Measurements from ENCODE around the gene BHLHE41. TPM values are rescaled to one million over a fixed set of nuclear protein-coding genes. Genes with fewer than 3 reads are reported as not detected.

Gene BHLHE41
- total RNA-seq, 1 experiment from 2014 or later = 2.2 TPM

GRCh38 chr12:26122681-26123481 is 2.0 kb downstream of the BHLHE41 start:
- peak overlapping the region; percentile 31; the same call in 1 of the 2 replicates for H3K4me3 ChIP-seq (ENCODE audit: low read length)
- H3K9ac ChIP-seq (ENCODE audit: low read length) = no peak overlapping the region
- H3K4me2 ChIP-seq (ENCODE audit: low read depth, low read length, poor library complexity, severe bottlenecking) = peak overlapping the region; percentile 51

GRCh38 chr12:26122061-26122680 is 2.7 kb downstream of the BHLHE41 start:
- no peak overlapping the region for H3K27ac ChIP-seq (ENCODE audit: low read length)
- DNase-seq = no peak
- H3K9ac ChIP-seq (ENCODE audit: low read length) = no peak overlapping the region
- H3K27me3 ChIP-seq (ENCODE audit: low read length) = peaks cover 4% of the 10 kb centered on the region; the same call in 1 of the 2 replicates
- peak overlapping the region; percentile 46 for H3K4me2 ChIP-seq (ENCODE audit: low read depth, low read length, poor library complexity, severe bottlenecking)
- H3K4me1 ChIP-seq (ENCODE audit: low read length) = peaks cover 56% of the 10 kb centered on the region
- no peaks in the 10 kb centered on the region for H3K36me3 ChIP-seq (ENCODE audit: insufficient read depth, low read length)
- peak overlapping the region; percentile 31; the same call in 1 of the 2 replicates for H3K4me3 ChIP-seq (ENCODE audit: low read length)
- no peaks in the 10 kb centered on the region for H3K79me2 ChIP-seq (ENCODE audit: low read length)
- H3K9me3 ChIP-seq (ENCODE audit: low read length) = no peaks in the 10 kb centered on the region
- no peaks in the 10 kb centered on the region for H4K20me1 ChIP-seq (ENCODE audit: insufficient read depth, low read depth, low read length)
- H2AFZ ChIP-seq (ENCODE audit: low read length) = no peak overlapping the region
- H3K9me2 ChIP-seq (replicated peaks; ENCODE audit: insufficient read depth, low read length) = no peaks in the 10 kb centered on the region

More at GRCh38 chr12:26122681-26123481, 2.0 kb downstream of the BHLHE41 start:
- Histone ChIP-seq H3K27ac (ENCODE audit: low read length) (no peak overlapping the region), H3K79me2 (ENCODE audit: low read length) (no peaks in the 10 kb centered on the region), H3K9me3 (ENCODE audit: low read length) (no peaks in the 10 kb centered on the region), H3K36me3 (ENCODE audit: insufficient read depth, low read length) (no peaks in the 10 kb centered on the region), H2AFZ (ENCODE audit: low read length) (no peak overlapping the region), H3K27me3 (ENCODE audit: low read length) (peaks cover 4% of the 10 kb centered on the region; the same call in 1 of the 2 replicates), H3K4me1 (ENCODE audit: low read length) (peaks cover 49% of the 10 kb centered on the region), H4K20me1 (ENCODE audit: insufficient read depth, low read depth, low read length) (no peaks in the 10 kb centered on the region), H3K9me2 (replicated peaks; ENCODE audit: insufficient read depth, low read length) (no peaks in the 10 kb centered on the region)
- no peak for DNase-seq

GRCh38 chr12:26121323-26122060 is 3.3 kb downstream of the BHLHE41 start:
- H3K4me1 ChIP-seq (ENCODE audit: low read length) = peaks cover 56% of the 10 kb centered on the region
- no peak overlapping the region for H3K9ac ChIP-seq (ENCODE audit: low read length)
- H3K27me3 ChIP-seq (ENCODE audit: low read length) = peaks cover 4% of the 10 kb centered on the region; the same call in 1 of the 2 replicates
- H4K20me1 ChIP-seq (ENCODE audit: insufficient read depth, low read depth, low read length) = no peaks in the 10 kb centered on the region
- H3K4me3 ChIP-seq (ENCODE audit: low read length) = peak overlapping the region; percentile 31; the same call in 1 of the 2 replicates
- H3K9me3 ChIP-seq (ENCODE audit: low read length) = no peaks in the 10 kb centered on the region
- no peak overlapping the region for H2AFZ ChIP-seq (ENCODE audit: low read length)
- DNase-seq = no peak
- H3K36me3 ChIP-seq (ENCODE audit: insufficient read depth, low read length) = no peaks in the 10 kb centered on the region
- no peaks in the 10 kb centered on the region for H3K9me2 ChIP-seq (replicated peaks; ENCODE audit: insufficient read depth, low read length)
- no peaks in the 10 kb centered on the region for H3K79me2 ChIP-seq (ENCODE audit: low read length)
- H3K27ac ChIP-seq (ENCODE audit: low read length) = no peak overlapping the region
- peak overlapping the region; percentile 46 for H3K4me2 ChIP-seq (ENCODE audit: low read depth, low read length, poor library complexity, severe bottlenecking)

GRCh38 chr12:26120561-26121274 is 4.1 kb downstream of the BHLHE41 start:
- H3K4me3 ChIP-seq (ENCODE audit: low read length) = no peak overlapping the region
- no peak overlapping the region for H3K9ac ChIP-seq (ENCODE audit: low read length)
- no peak overlapping the region for H2AFZ ChIP-seq (ENCODE audit: low read length)
- no peaks in the 10 kb centered on the region for H3K79me2 ChIP-seq (ENCODE audit: low read length)
- no peaks in the 10 kb centered on the region for H3K36me3 ChIP-seq (ENCODE audit: insufficient read depth, low read length)
- peaks cover 4% of the 10 kb centered on the region; the same call in 1 of the 2 replicates for H3K27me3 ChIP-seq (ENCODE audit: low read length)
- peaks cover 54% of the 10 kb centered on the region for H3K4me1 ChIP-seq (ENCODE audit: low read length)
- no peak overlapping the region for H3K27ac ChIP-seq (ENCODE audit: low read length)
- DNase-seq = no peak
- no peaks in the 10 kb centered on the region for H3K9me3 ChIP-seq (ENCODE audit: low read length)
- no peak overlapping the region for H3K4me2 ChIP-seq (ENCODE audit: low read depth, low read length, poor library complexity, severe bottlenecking)
- no peaks in the 10 kb centered on the region for H3K9me2 ChIP-seq (replicated peaks; ENCODE audit: insufficient read depth, low read length)
- no peaks in the 10 kb centered on the region for H4K20me1 ChIP-seq (ENCODE audit: insufficient read depth, low read depth, low read length)

- no peaks in the 10 kb centered on the region for H3K36me3 ChIP-seq (ENCODE audit: insufficient read depth, low read length)
- no peaks in the 10 kb centered on the region for H3K79me2 ChIP-seq (ENCODE audit: low read length)
- peaks cover 47% of the 10 kb centered on the region for H3K4me1 ChIP-seq (ENCODE audit: low read length)
- no peak overlapping the region for H3K4me2 ChIP-seq (ENCODE audit: low read depth, low read length, poor library complexity, severe bottlenecking)
- H3K9ac ChIP-seq (ENCODE audit: low read length) = no peak overlapping the region
- H4K20me1 ChIP-seq (ENCODE audit: insufficient read depth, low read depth, low read length) = no peaks in the 10 kb centered on the region
- no peak overlapping the region for H2AFZ ChIP-seq (ENCODE audit: low read length)
- H3K27ac ChIP-seq (ENCODE audit: low read length) = no peak overlapping the region
- peak; percentile 76 for DNase-seq
- no peaks in the 10 kb centered on the region for H3K9me3 ChIP-seq (ENCODE audit: low read length)
- peaks cover 3% of the 10 kb centered on the region; the same call in 1 of the 2 replicates for H3K27me3 ChIP-seq (ENCODE audit: low read length)
- H3K4me3 ChIP-seq (ENCODE audit: low read length) = no peak overlapping the region
- H3K9me2 ChIP-seq (replicated peaks; ENCODE audit: insufficient read depth, low read length) = no peaks in the 10 kb centered on the region
These were observed 5.3 kb downstream of the BHLHE41 start for GRCh38 chr12:26119391-26119989.

GRCh38 chr12:26118308-26118707 is 6.5 kb downstream of the BHLHE41 start:
- Histone ChIP-seq H3K4me2 (ENCODE audit: low read depth, low read length, poor library complexity, severe bottlenecking) (peak overlapping the region; percentile 69), H4K20me1 (ENCODE audit: insufficient read depth, low read depth, low read length) (no peaks in the 10 kb centered on the region), H3K9me2 (replicated peaks; ENCODE audit: insufficient read depth, low read length) (no peaks in the 10 kb centered on the region), H3K36me3 (ENCODE audit: insufficient read depth, low read length) (no peaks in the 10 kb centered on the region), H3K27me3 (ENCODE audit: low read length) (no peaks in the 10 kb centered on the region), H3K27ac (ENCODE audit: low read length) (no peak overlapping the region), H3K9me3 (ENCODE audit: low read length) (no peaks in the 10 kb centered on the region), H3K4me3 (ENCODE audit: low read length) (peak overlapping the region; percentile 29; the same call in 1 of the 2 replicates), H3K79me2 (ENCODE audit: low read length) (no peaks in the 10 kb centered on the region), H3K9ac (ENCODE audit: low read length) (no peak overlapping the region), H2AFZ (ENCODE audit: low read length) (no peak overlapping the region), H3K4me1 (ENCODE audit: low read length) (peaks cover 52% of the 10 kb centered on the region)
- peak; percentile 61 for DNase-seq

- no peaks in the 10 kb centered on the region for H3K9me2 ChIP-seq (replicated peaks; ENCODE audit: insufficient read depth, low read length)
These were observed 7.8 kb downstream of the BHLHE41 start for GRCh38 chr12:26116829-26117715.

More at GRCh38 chr12:26116829-26117715, 7.8 kb downstream of the BHLHE41 start:
- Histone ChIP-seq H3K79me2 (ENCODE audit: low read length) (no peaks in the 10 kb centered on the region), H2AFZ (ENCODE audit: low read length) (no peak overlapping the region), H3K36me3 (ENCODE audit: insufficient read depth, low read length) (no peaks in the 10 kb centered on the region), H3K4me2 (ENCODE audit: low read depth, low read length, poor library complexity, severe bottlenecking) (peak overlapping the region; percentile 69), H4K20me1 (ENCODE audit: insufficient read depth, low read depth, low read length) (no peaks in the 10 kb centered on the region), H3K9me3 (ENCODE audit: low read length) (no peaks in the 10 kb centered on the region), H3K27ac (ENCODE audit: low read length) (0 out of 2 replicates have a peak overlapping the region, but pooled peaks have one; percentile 14), H3K4me1 (ENCODE audit: low read length) (peaks cover 50% of the 10 kb centered on the region), H3K4me3 (ENCODE audit: low read length) (peak overlapping the region; percentile 38; the same call in 1 of the 2 replicates), H3K9ac (ENCODE audit: low read length) (no peak overlapping the region), H3K27me3 (ENCODE audit: low read length) (no peaks in the 10 kb centered on the region)
- peak; percentile 48 for DNase-seq
